NT2/D1 (cell line): ENCODE results near the gene FOXP1.

ENCODE experiments used
- DNase-seq: peaks from one replicate; pipeline ENCODE4 v3.0.0-alpha.2; 2011; ENCODE audit warnings: low read depth, low spot score
- H3K27me3 ChIP-seq: 2 replicates; pipeline ENCODE4 v1.6.0; 2011; ENCODE audit warnings: mild to moderate bottlenecking; ENCODE audit not compliant: insufficient read length, insufficient read depth
- H3K36me3 ChIP-seq: 2 replicates; pipeline ENCODE4 v1.6.1; 2011; ENCODE audit warnings: mild to moderate bottlenecking, low read length, mixed read lengths; ENCODE audit not compliant: insufficient read depth, insufficient read length
- H3K4me1 ChIP-seq: 2 replicates; pipeline ENCODE4 v1.5.1; 2011; ENCODE audit not compliant: insufficient read depth, insufficient read length
- H3K4me3 ChIP-seq: 2 replicates; pipeline ENCODE4 v1.5.1; 2011; ENCODE audit warnings: low read depth; ENCODE audit not compliant: insufficient read length
- H3K9ac ChIP-seq: 2 replicates; pipeline ENCODE4 v1.6.0; 2011; ENCODE audit warnings: low read depth; ENCODE audit not compliant: insufficient read length
- H3K9me3 ChIP-seq: 2 replicates; pipeline ENCODE4 v1.5.1; 2011; ENCODE audit warnings: mild to moderate bottlenecking, low read length; ENCODE audit not compliant: insufficient read depth
- SUZ12 ChIP-seq: IDR thresholded peaks from 2 replicates; pipeline ENCODE4 v1.6.1; 2011; ENCODE audit not compliant: insufficient read length, insufficient read depth; ENCODE audit errors: extremely low read depth
- YY1 ChIP-seq: IDR thresholded peaks from 2 replicates; pipeline ENCODE4 v1.6.1; 2011; ENCODE audit not compliant: insufficient read length, insufficient read depth
- ZNF274 ChIP-seq: IDR thresholded peaks from 2 replicates; pipeline ENCODE4 v1.6.1; 2011; ENCODE audit warnings: mild to moderate bottlenecking, low read depth, low read length

FOXP1 gene

GRCh38 chr3:71056327-71056726 is 527.2 kb downstream of the FOXP1 start:
- Histone ChIP-seq H3K36me3 (peaks cover 16% of the 10 kb centered on the region), H3K9ac (no peak overlapping the region), H3K4me3 (no peak overlapping the region), H3K9me3 (no peaks in the 10 kb centered on the region), H3K27me3 (no peaks in the 10 kb centered on the region), H3K4me1 (no peaks in the 10 kb centered on the region)
- DNase-seq = no peak
- TF ChIP-seq YY1 = no peak
- no peak for TF ChIP-seq SUZ12
- no peak for TF ChIP-seq ZNF274

GRCh38 chr3:71055257-71056001 is 528.1 kb downstream of the FOXP1 start:
- TF ChIP-seq YY1 (no peak), SUZ12 (no peak), ZNF274 (no peak)
- Histone ChIP-seq H3K9me3 (no peaks in the 10 kb centered on the region), H3K4me1 (peaks cover 1% of the 10 kb centered on the region), H3K4me3 (no peak overlapping the region), H3K27me3 (no peaks in the 10 kb centered on the region), H3K36me3 (peaks cover 20% of the 10 kb centered on the region), H3K9ac (no peak overlapping the region)
- no peak for DNase-seq

GRCh38 chr3:71054312-71054711 is 529.2 kb downstream of the FOXP1 start:
- no peak for DNase-seq
- Histone ChIP-seq H3K9ac (no peak overlapping the region), H3K36me3 (peaks cover 20% of the 10 kb centered on the region), H3K4me1 (peaks cover 5% of the 10 kb centered on the region), H3K9me3 (no peaks in the 10 kb centered on the region), H3K4me3 (no peak overlapping the region), H3K27me3 (no peaks in the 10 kb centered on the region)
- TF ChIP-seq SUZ12 (no peak), ZNF274 (no peak), YY1 (no peak)

- peaks cover 5% of the 10 kb centered on the region for H3K4me1 ChIP-seq
- H3K4me3 ChIP-seq = no peak overlapping the region
- TF ChIP-seq SUZ12 (no peak), ZNF274 (no peak), YY1 (no peak)
- H3K36me3 ChIP-seq = peaks cover 20% of the 10 kb centered on the region
- no peak for DNase-seq
- H3K27me3 ChIP-seq = no peaks in the 10 kb centered on the region
- H3K9ac ChIP-seq = no peak overlapping the region
- H3K9me3 ChIP-seq = no peaks in the 10 kb centered on the region
Measured at GRCh38 chr3:71053495-71053894, 530.0 kb downstream of the FOXP1 start.

- TF ChIP-seq ZNF274 (no peak), YY1 (no peak), SUZ12 (no peak)
- Histone ChIP-seq H3K4me1 (peaks cover 5% of the 10 kb centered on the region), H3K27me3 (no peaks in the 10 kb centered on the region), H3K9ac (no peak overlapping the region), H3K9me3 (no peaks in the 10 kb centered on the region), H3K36me3 (peaks cover 20% of the 10 kb centered on the region), H3K4me3 (no peak overlapping the region)
- DNase-seq = no peak
Measured at GRCh38 chr3:71052716-71053115, 530.8 kb downstream of the FOXP1 start.

GRCh38 chr3:71051893-71052687 is 531.4 kb downstream of the FOXP1 start:
- Histone ChIP-seq H3K4me3 (no peak overlapping the region), H3K27me3 (no peaks in the 10 kb centered on the region), H3K36me3 (peaks cover 20% of the 10 kb centered on the region), H3K4me1 (peaks cover 5% of the 10 kb centered on the region), H3K9ac (no peak overlapping the region), H3K9me3 (no peaks in the 10 kb centered on the region)
- TF ChIP-seq SUZ12 (no peak), ZNF274 (no peak)
- DNase-seq = no peak

GRCh38 chr3:71051259-71051595 is 532.3 kb downstream of the FOXP1 start:
- peaks cover 5% of the 10 kb centered on the region for H3K4me1 ChIP-seq
- H3K9me3 ChIP-seq = no peaks in the 10 kb centered on the region
- H3K36me3 ChIP-seq = peaks cover 26% of the 10 kb centered on the region
- H3K27me3 ChIP-seq = no peaks in the 10 kb centered on the region
- DNase-seq = no peak
- H3K4me3 ChIP-seq = no peak overlapping the region
- no peak overlapping the region for H3K9ac ChIP-seq
- TF ChIP-seq SUZ12 (no peak), YY1 (no peak), ZNF274 (no peak)
